ENCODE data around the gene TSSK2.
"Not testable (repeated sequence)": the region's sequence is repeated elsewhere in the genome, so short reads cannot be mapped to it uniquely, and the experiment has no call there.

The TSSK2 gene

GRCh38 chr22:19152942-19153883 lies 22.1 kb downstream of the TSSK2 start:
- Histone ChIP-seq H3K9me3 (ENCODE audit: severe bottlenecking) (no peaks in the 10 kb centered on the region), H3K27ac (ENCODE audit: poor library complexity, severe bottlenecking) (no peak overlapping the region), H3K36me3 (ENCODE audit: low read depth) (no peaks in the 10 kb centered on the region), H3K4me3 (ENCODE audit: severe bottlenecking) (no peak overlapping the region), H3K4me1 (ENCODE audit: insufficient read depth, poor library complexity, severe bottlenecking) (no peaks in the 10 kb centered on the region), H3K27me3 (ENCODE audit: insufficient read depth, poor library complexity, severe bottlenecking) (peaks cover 35% of the 10 kb centered on the region)
- ATAC-seq (ENCODE audit: low read depth) (no peak), DNase-seq (ENCODE audit: low spot score) (no peak)
- TF ChIP-seq CTCF (IDR thresholded peaks at IDR 0.05; ENCODE audit: poor library complexity, severe bottlenecking), result no peak

GRCh38 chr22:19156109-19156508 lies 25.0 kb downstream of the TSSK2 start:
- H3K4me3 ChIP-seq (ENCODE audit: severe bottlenecking); H3K36me3 ChIP-seq (ENCODE audit: low read depth); H3K9me3 ChIP-seq (ENCODE audit: severe bottlenecking); ATAC-seq (ENCODE audit: low read depth); H3K4me1 ChIP-seq (ENCODE audit: insufficient read depth, poor library complexity, severe bottlenecking); DNase-seq (ENCODE audit: low spot score); H3K27ac ChIP-seq (ENCODE audit: poor library complexity, severe bottlenecking): not testable (repeated sequence)
- peaks cover 13% of the 10 kb centered on the region for H3K27me3 ChIP-seq (ENCODE audit: insufficient read depth, poor library complexity, severe bottlenecking)

DNA sequence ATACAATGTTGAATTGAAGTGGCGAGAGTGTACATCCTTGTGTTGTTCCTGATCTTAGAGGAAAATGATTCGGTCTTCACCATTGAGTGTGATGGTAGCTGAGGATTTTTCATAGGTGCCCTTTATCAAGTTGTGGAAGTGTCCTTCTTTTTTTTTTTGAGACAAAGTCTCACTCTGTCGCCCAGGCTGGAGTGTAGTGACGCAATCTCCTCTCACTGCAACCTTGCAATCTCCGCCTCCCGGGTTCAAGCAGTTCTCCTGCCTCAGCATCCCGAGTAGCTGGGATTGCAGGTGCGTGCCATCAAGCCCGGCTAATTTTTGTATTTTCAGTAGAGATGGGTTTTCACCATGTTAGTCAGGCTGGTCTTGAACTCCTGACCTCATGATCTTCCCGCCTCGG lies 27.5 kb downstream of the TSSK2 start:
- not testable (repeated sequence) for DNase-seq (ENCODE audit: low spot score); H3K9me3 ChIP-seq (ENCODE audit: severe bottlenecking); H3K27me3 ChIP-seq (ENCODE audit: insufficient read depth, poor library complexity, severe bottlenecking); H3K4me3 ChIP-seq (ENCODE audit: severe bottlenecking); ATAC-seq (ENCODE audit: low read depth); H3K36me3 ChIP-seq (ENCODE audit: low read depth); H3K4me1 ChIP-seq (ENCODE audit: insufficient read depth, poor library complexity, severe bottlenecking); H3K27ac ChIP-seq (ENCODE audit: poor library complexity, severe bottlenecking)

- Histone ChIP-seq H3K27ac (ENCODE audit: poor library complexity, severe bottlenecking) (no peak overlapping the region), H3K9me3 (ENCODE audit: severe bottlenecking) (no peaks in the 10 kb centered on the region), H3K4me3 (ENCODE audit: severe bottlenecking) (no peak overlapping the region), H3K36me3 (ENCODE audit: low read depth) (no peaks in the 10 kb centered on the region), H3K4me1 (ENCODE audit: insufficient read depth, poor library complexity, severe bottlenecking) (no peaks in the 10 kb centered on the region), H3K27me3 (ENCODE audit: insufficient read depth, poor library complexity, severe bottlenecking) (peaks cover 30% of the 10 kb centered on the region)
- ATAC-seq (ENCODE audit: low read depth) (no peak), DNase-seq (ENCODE audit: low spot score) (no peak)
- no peak for TF ChIP-seq CTCF (IDR thresholded peaks at IDR 0.05; ENCODE audit: poor library complexity, severe bottlenecking)
Observed at GRCh38 chr22:19164425-19164824, 33.3 kb downstream of the TSSK2 start.

- peaks cover 37% of the 10 kb centered on the region for H3K27me3 ChIP-seq (ENCODE audit: insufficient read depth, poor library complexity, severe bottlenecking)
- ATAC-seq (ENCODE audit: low read depth), result no peak
- TF ChIP-seq CTCF (IDR thresholded peaks at IDR 0.05; ENCODE audit: poor library complexity, severe bottlenecking), result no peak
Observed at GRCh38 chr22:19166421-19166820, 35.3 kb downstream of the TSSK2 start.

More at GRCh38 chr22:19166421-19166820, 35.3 kb downstream of the TSSK2 start:
- no peaks in the 10 kb centered on the region for H3K9me3 ChIP-seq (ENCODE audit: severe bottlenecking)
- H3K4me1 ChIP-seq (ENCODE audit: insufficient read depth, poor library complexity, severe bottlenecking), result no peaks in the 10 kb centered on the region
- H3K36me3 ChIP-seq (ENCODE audit: low read depth), result no peaks in the 10 kb centered on the region
- no peak overlapping the region for H3K4me3 ChIP-seq (ENCODE audit: severe bottlenecking)
- no peak for DNase-seq (ENCODE audit: low spot score)
- no peak overlapping the region for H3K27ac ChIP-seq (ENCODE audit: poor library complexity, severe bottlenecking)
